ENCODE data around the gene BUB1.
A peak's percentile ranks its signal among the peaks of the same experiment; 100 is the strongest.

BUB1 gene

GRCh38 chr2:110677530-110678456 is at the start of gene BUB1:
TSS of gene BUB1 (minus strand) at chr2:110678063. CDS start at chr2:110677995, 68 bp downstream.
- peak; percentile 96 for DNase-seq (ENCODE audit: low read depth)
- TF ChIP-seq, protein P1, sequence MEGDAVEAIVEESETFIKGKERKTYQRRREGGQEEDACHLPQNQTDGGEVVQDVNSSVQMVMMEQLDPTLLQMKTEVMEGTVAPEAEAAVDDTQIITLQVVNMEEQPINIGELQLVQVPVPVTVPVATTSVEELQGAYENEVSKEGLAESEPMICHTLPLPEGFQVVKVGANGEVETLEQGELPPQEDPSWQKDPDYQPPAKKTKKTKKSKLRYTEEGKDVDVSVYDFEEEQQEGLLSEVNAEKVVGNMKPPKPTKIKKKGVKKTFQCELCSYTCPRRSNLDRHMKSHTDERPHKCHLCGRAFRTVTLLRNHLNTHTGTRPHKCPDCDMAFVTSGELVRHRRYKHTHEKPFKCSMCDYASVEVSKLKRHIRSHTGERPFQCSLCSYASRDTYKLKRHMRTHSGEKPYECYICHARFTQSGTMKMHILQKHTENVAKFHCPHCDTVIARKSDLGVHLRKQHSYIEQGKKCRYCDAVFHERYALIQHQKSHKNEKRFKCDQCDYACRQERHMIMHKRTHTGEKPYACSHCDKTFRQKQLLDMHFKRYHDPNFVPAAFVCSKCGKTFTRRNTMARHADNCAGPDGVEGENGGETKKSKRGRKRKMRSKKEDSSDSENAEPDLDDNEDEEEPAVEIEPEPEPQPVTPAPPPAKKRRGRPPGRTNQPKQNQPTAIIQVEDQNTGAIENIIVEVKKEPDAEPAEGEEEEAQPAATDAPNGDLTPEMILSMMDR (conservative IDR thresholded peaks at IDR 0.05; ENCODE audit: low read length), result no peak
- H3K4me3 ChIP-seq (ENCODE audit: low read length), result peak within 1 kb of the TSS; percentile 84

DNA sequence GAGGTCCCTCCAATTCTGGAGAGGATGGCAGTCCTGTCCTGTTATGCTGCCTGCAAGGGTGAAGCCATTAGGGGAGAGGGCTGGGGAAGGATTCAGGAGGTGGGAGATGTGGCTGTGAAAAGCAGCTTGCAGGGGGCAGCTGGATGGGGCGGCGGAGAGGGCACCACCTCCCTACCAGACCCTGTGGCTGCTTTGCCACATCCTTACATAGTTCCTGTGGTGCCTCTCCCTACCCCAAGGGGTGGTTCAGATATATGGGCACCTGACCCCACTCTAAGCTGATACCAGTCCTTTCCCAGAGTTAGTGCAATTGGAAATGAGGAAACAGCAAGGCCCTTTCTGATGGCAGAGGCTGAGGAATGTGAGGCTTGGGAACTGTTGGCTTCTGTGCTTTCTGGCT is 48.4 kb upstream of the BUB1 start:
- no peak for DNase-seq (ENCODE audit: low read depth)
- TF ChIP-seq, protein P1 (conservative IDR thresholded peaks at IDR 0.05; ENCODE audit: low read length), result no peak
- H3K4me3 ChIP-seq (ENCODE audit: low read length), result no peak overlapping the region

DNA sequence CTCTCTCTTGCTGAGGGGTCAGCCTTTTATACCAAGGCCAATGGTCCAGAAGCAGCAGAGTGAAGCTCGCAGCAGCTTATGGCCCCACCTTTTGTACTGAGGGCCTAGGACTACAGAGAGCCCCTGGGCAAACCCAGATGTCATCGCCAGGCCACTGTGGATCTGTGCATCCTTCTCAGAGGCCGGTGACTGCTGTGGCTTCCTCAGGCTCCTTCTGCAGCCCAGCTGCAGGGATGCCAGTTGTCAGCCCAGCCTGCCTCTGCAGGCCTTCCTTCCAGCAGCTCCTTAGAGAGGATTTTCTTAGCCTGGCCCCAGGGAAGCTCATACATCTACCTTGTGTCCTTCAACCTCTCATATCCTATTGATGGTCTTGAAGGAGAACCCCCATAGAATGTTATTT is 48.0 kb upstream of the BUB1 start:
- no peak for DNase-seq (ENCODE audit: low read depth)
- no peak overlapping the region for H3K4me3 ChIP-seq (ENCODE audit: low read length)
- TF ChIP-seq, protein P1 (conservative IDR thresholded peaks at IDR 0.05; ENCODE audit: low read length), result no peak

DNA sequence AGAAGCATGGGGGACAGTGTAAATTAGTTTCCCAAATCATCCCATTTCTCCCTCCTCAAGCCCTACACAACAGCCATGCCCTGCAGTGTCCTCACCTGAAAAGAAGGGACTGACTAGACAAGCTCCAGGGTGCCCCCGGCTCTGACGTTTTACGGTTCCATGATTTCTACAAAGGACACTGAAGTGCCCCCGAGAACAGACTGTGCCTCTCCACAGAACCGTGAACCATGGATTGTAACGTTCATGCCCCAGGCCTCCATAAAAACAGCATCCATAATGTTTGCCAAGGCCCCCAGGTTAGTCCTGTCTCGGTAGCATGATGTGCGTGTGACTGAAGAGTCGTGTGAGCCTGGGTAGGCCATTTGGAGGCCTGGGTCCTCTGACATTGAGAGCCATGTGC is 47.5 kb upstream of the BUB1 start:
- TF ChIP-seq, protein P1 (conservative IDR thresholded peaks at IDR 0.05; ENCODE audit: low read length), result no peak
- DNase-seq (ENCODE audit: low read depth), result no peak
- no peak overlapping the region for H3K4me3 ChIP-seq (ENCODE audit: low read length)

- no peak overlapping the region for H3K4me3 ChIP-seq (ENCODE audit: low read length)
- TF ChIP-seq, protein P1 (conservative IDR thresholded peaks at IDR 0.05; ENCODE audit: low read length), result no peak
- DNase-seq (ENCODE audit: low read depth), result no peak
Observed at GRCh38 chr2:110724820-110725219, 47.0 kb upstream of the BUB1 start.

- H3K4me3 ChIP-seq (ENCODE audit: low read length), result no peak overlapping the region
- TF ChIP-seq, protein P1 (conservative IDR thresholded peaks at IDR 0.05; ENCODE audit: low read length), result no peak
- no peak for DNase-seq (ENCODE audit: low read depth)
Observed at GRCh38 chr2:110720547-110720946, 42.7 kb upstream of the BUB1 start.

- H3K4me3 ChIP-seq (ENCODE audit: low read length), result no peak overlapping the region
- DNase-seq (ENCODE audit: low read depth), result peak; percentile 4
- TF ChIP-seq, protein P1 (conservative IDR thresholded peaks at IDR 0.05; ENCODE audit: low read length), result no peak
Observed at GRCh38 chr2:110718990-110719389, 41.1 kb upstream of the BUB1 start.

Measured in AG10803 (cell line).